RKO (cell line): ENCODE data around the gene WDR35.
"Not testable (repeated sequence)": the region's sequence is repeated elsewhere in the genome, so short reads cannot be mapped to it uniquely, and the experiment has no call there.

Experiments used
- DNase-seq: peaks from one replicate; pipeline ENCODE4 v3.0.0-alpha.2; 2016; ENCODE audit warnings: low spot score

Gene WDR35

GRCh38 chr2:19942199-19942598 lies 47.7 kb downstream of the WDR35 start:
- no peak for DNase-seq

- DNase-seq: no peak
Observed at GRCh38 chr2:19937004-19937403, 52.9 kb downstream of the WDR35 start.

GRCh38 chr2:19936203-19936602 lies 53.7 kb downstream of the WDR35 start:
- no peak for DNase-seq

- DNase-seq: no peak
Observed at GRCh38 chr2:19933351-19933981, 56.4 kb downstream of the WDR35 start.

- DNase-seq: no peak
Observed at GRCh38 chr2:19932928-19933327, 57.0 kb downstream of the WDR35 start.

- no peak for DNase-seq
Observed at GRCh38 chr2:19929226-19929625, 60.7 kb downstream of the WDR35 start.

- not testable (repeated sequence) for DNase-seq
Observed at GRCh38 chr2:19927816-19928215, 62.1 kb downstream of the WDR35 start.

GRCh38 chr2:19924526-19924925 lies 65.4 kb downstream of the WDR35 start:
- not testable (repeated sequence) for DNase-seq

GRCh38 chr2:19922188-19922587 lies 67.7 kb downstream of the WDR35 start:
- DNase-seq: not testable (repeated sequence)

- no peak for DNase-seq
Observed at GRCh38 chr2:19916385-19916950, 73.4 kb downstream of the WDR35 start.

- DNase-seq: no peak
Observed at GRCh38 chr2:19914266-19914975, 75.5 kb downstream of the WDR35 start.

- DNase-seq: peak; percentile 35
Observed at GRCh38 chr2:19911808-19912509, 77.9 kb downstream of the WDR35 start.

- DNase-seq: peak; percentile 47
Observed at GRCh38 chr2:19902216-19902740, 87.6 kb downstream of the WDR35 start.

- DNase-seq: peak; percentile 88
Observed at GRCh38 chr2:19901442-19902215, 88.3 kb downstream of the WDR35 start, which contains the start of gene TTC32. TTC32 (minus strand) TSS chr2:19901983; CDS start chr2:19901854, 129 bp downstream.

- DNase-seq: peak; percentile 41
Observed at GRCh38 chr2:19900931-19901441, 88.9 kb downstream of the WDR35 start.

GRCh38 chr2:19899985-19900930 lies 89.6 kb downstream of the WDR35 start:
- DNase-seq: peak; percentile 67

- DNase-seq: no peak
Observed at GRCh38 chr2:19898592-19899329, 91.1 kb downstream of the WDR35 start.

- DNase-seq: no peak
Observed at GRCh38 chr2:19897623-19898245, 92.2 kb downstream of the WDR35 start.

- DNase-seq: no peak
Observed at GRCh38 chr2:19895535-19895934, 94.4 kb downstream of the WDR35 start.
